Measurements from ENCODE around the gene CACNA1S. TPM values are rescaled to one million over a fixed set of nuclear protein-coding genes. Genes with fewer than 3 reads are reported as not detected.
A peak's percentile ranks its signal among the peaks of the same experiment; 100 is the strongest.

Gene CACNA1S
- polyA plus RNA-seq, 1 experiment: not detected

DNA sequence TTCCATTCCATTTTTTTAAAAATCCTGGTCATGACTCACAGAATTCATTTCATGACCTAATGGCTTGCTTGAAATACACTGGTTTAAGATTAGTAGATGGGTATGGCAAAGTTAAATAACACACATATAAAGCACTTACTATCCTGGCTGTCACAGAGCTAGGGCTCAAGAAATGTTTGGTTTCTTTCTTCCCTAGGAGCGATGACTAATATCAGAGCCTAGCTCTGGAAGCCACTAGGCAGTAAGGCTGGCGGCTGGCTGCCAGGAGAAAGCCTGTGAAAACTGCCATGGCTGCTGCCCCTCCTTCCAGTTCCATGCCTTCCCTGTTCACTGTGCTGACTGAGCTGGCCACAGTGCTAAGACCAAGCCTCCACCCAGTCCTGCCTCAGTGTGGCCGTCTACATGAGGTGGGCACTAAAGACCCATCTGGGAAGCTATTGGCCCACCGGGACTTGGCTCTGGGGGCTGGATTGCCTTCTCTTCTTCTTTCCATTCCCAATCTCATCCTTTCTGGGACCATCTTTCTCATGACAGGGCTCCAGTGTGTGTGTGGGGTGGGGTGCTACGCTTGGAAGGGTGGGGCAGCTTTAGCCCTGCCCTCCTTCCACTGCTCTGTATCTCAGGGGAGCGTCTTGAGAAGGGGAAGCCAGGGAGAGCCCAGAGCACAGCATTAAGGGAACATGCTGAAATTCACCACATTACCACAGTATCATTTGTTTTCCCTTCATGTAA is 25.5 kb upstream of the CACNA1S start:
- ChIA-PET POLR2A (interaction anchor here (0.7 to 1.4 kb wide), 2 partner anchors 16 to 836 kb away, joined by 3 to 4 read pairs; partner anchors contain the start of gene TMEM9), CTCF (interaction anchor here (2.0 to 3.1 kb wide), 3 partner anchors 12 to 166 kb away, joined by 8 to 18 read pairs (median 10); no protein-coding TSS in a partner anchor)
- Histone ChIP-seq H3K27me3 (ENCODE audit: control insufficient read depth, insufficient read depth, low read length) (no peaks in the 10 kb centered on the region), H3K27ac (ENCODE audit: low read depth, low read length) (peak overlapping the region; percentile 60), H3K4me3 (ENCODE audit: low read depth, low read length) (no peak overlapping the region), H3K9me3 (ENCODE audit: control insufficient read depth, insufficient read depth, low read length) (no peaks in the 10 kb centered on the region)
- peak; percentile 79 for DNase-seq (ENCODE audit: low read depth, low spot score)
- TF ChIP-seq, protein P1, sequence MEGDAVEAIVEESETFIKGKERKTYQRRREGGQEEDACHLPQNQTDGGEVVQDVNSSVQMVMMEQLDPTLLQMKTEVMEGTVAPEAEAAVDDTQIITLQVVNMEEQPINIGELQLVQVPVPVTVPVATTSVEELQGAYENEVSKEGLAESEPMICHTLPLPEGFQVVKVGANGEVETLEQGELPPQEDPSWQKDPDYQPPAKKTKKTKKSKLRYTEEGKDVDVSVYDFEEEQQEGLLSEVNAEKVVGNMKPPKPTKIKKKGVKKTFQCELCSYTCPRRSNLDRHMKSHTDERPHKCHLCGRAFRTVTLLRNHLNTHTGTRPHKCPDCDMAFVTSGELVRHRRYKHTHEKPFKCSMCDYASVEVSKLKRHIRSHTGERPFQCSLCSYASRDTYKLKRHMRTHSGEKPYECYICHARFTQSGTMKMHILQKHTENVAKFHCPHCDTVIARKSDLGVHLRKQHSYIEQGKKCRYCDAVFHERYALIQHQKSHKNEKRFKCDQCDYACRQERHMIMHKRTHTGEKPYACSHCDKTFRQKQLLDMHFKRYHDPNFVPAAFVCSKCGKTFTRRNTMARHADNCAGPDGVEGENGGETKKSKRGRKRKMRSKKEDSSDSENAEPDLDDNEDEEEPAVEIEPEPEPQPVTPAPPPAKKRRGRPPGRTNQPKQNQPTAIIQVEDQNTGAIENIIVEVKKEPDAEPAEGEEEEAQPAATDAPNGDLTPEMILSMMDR (IDR thresholded peaks at IDR 0.05; ENCODE audit: low read depth, low read length): no peak

DNA sequence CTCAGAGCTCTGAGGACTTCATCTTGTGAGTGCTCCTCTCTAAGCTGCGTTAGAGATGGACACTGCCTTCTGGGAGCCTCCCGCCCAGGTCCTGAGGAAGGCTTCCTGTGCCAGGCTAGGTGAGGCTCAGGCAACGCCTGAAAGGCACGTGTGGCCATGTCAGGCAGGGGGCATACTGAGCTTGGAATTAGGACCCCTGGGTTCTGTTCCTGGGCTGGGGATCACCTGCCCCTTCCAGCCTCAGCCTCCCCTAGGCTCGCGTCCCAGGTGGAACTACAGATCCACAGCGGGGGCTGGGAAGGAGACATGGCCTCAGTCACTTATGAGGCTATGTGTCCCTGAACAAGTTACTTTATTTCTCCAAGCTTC is 24.8 kb upstream of the CACNA1S start:
- Histone ChIP-seq H3K4me3 (ENCODE audit: low read depth, low read length) (no peak overlapping the region), H3K27me3 (ENCODE audit: control insufficient read depth, insufficient read depth, low read length) (no peaks in the 10 kb centered on the region), H3K27ac (ENCODE audit: low read depth, low read length) (peak overlapping the region; percentile 49), H3K9me3 (ENCODE audit: control insufficient read depth, insufficient read depth, low read length) (no peaks in the 10 kb centered on the region)
- TF ChIP-seq, protein P1 (IDR thresholded peaks at IDR 0.05; ENCODE audit: low read depth, low read length): no peak
- DNase-seq (ENCODE audit: low read depth, low spot score): no peak
- ChIA-PET POLR2A (interaction anchor here (1.4 kb wide), 1 partner anchor 17 kb away, joined by 4 read pairs; the partner anchor contains the start of gene TMEM9), CTCF (interaction anchor here (2.0 to 3.1 kb wide), 3 partner anchors 12 to 165 kb away, joined by 8 to 18 read pairs (median 10); no protein-coding TSS in a partner anchor)

DNA sequence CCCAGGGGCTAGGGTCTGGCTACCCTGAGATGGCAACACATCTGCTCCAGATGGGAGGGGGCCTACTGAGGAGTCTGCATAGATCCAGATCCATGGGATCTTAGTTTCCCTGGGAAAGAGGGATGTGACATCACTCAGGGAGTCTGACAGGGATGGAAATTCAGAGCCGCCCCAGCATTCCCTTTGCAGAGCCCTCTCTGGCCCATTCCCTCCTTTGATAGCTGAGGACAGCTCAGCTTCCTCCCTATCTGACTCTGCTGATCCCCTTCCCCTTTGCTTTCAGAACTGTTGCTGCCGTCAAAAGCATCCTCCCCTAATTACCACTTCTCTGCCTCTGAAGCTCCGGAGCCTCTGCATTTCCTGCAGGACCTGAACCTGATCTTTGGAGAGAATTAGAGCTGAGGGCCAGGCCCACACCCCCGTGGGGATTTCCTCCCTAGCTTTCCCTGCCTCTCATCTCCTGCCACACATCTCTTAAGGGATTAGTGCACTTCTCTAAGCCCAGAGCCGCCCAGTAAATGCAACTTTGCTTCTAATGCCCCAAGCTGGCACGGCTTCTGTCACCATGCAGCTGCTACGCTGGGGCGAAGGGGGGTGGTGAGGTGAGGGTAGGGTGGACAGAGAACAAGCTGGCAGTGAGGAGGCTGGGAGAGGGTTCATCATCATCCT is 24.3 kb upstream of the CACNA1S start:
- POLR2A ChIA-PET: no interaction called here
- H3K9me3 ChIP-seq (ENCODE audit: control insufficient read depth, insufficient read depth, low read length): no peaks in the 10 kb centered on the region
- no peak overlapping the region for H3K4me3 ChIP-seq (ENCODE audit: low read depth, low read length)
- DNase-seq (ENCODE audit: low read depth, low spot score): no peak
- TF ChIP-seq, protein P1 (IDR thresholded peaks at IDR 0.05; ENCODE audit: low read depth, low read length): no peak
- peak overlapping the region; percentile 49 for H3K27ac ChIP-seq (ENCODE audit: low read depth, low read length)
- H3K27me3 ChIP-seq (ENCODE audit: control insufficient read depth, insufficient read depth, low read length): no peaks in the 10 kb centered on the region
- CTCF ChIA-PET: interaction anchor here (2.0 to 3.1 kb wide), 3 partner anchors 13 to 165 kb away, joined by 8 to 18 read pairs (median 10); no protein-coding TSS in a partner anchor

DNA sequence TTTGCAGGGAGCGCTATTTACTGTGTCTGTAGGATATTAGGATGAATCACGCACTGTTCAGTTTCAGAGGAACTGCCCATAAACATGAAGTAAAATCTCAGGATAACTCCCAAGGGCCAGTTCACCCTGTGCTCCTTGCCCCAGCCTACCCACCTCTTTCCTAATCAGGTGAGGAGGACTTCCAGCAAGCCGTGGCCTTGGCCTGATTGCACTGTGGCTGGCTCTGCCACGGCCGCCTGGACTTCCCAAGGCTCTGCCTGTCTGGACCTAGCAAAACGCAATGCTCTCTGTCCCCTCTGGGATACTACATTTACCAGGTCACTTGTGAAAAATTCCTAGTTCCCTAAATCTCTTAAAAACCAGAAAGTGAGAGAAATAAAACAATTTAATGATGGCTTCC is 22.2 kb upstream of the CACNA1S start:
- ChIA-PET CTCF (no interaction called here), POLR2A (no interaction called here)
- DNase-seq (ENCODE audit: low read depth, low spot score): no peak
- Histone ChIP-seq H3K4me3 (ENCODE audit: low read depth, low read length) (no peak overlapping the region), H3K27me3 (ENCODE audit: control insufficient read depth, insufficient read depth, low read length) (no peaks in the 10 kb centered on the region), H3K9me3 (ENCODE audit: control insufficient read depth, insufficient read depth, low read length) (no peaks in the 10 kb centered on the region), H3K27ac (ENCODE audit: low read depth, low read length) (no peak overlapping the region)
- TF ChIP-seq, protein P1 (IDR thresholded peaks at IDR 0.05; ENCODE audit: low read depth, low read length): no peak

DNA sequence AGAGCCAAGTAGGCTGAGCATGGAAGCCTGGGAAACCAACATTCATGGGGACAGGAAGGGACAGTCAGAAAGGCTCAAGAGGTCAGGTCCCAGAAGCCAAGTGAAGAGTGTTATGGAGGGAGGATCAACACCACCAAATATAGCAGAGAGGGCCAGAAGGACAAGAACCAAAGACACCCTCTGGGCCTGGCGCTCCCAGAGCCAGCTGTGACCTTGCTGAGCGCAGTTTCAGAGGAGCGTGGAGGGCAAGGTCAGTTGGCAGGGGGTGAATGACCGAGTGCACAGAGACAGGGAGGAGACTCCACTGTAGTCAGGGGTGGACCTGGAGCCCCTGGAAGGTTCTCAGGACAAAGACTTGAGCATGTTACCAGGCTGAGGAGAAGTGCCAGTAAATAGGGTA is 19.2 kb upstream of the CACNA1S start:
- POLR2A ChIA-PET: no interaction called here

More for the DNA sequence above, 19.2 kb upstream of the CACNA1S start:
- no peak for DNase-seq (ENCODE audit: low read depth, low spot score)
- Histone ChIP-seq H3K9me3 (ENCODE audit: control insufficient read depth, insufficient read depth, low read length) (no peaks in the 10 kb centered on the region), H3K27ac (ENCODE audit: low read depth, low read length) (no peak overlapping the region), H3K27me3 (ENCODE audit: control insufficient read depth, insufficient read depth, low read length) (no peaks in the 10 kb centered on the region), H3K4me3 (ENCODE audit: low read depth, low read length) (no peak overlapping the region)
- TF ChIP-seq, protein P1 (IDR thresholded peaks at IDR 0.05; ENCODE audit: low read depth, low read length): no peak
- CTCF ChIA-PET: no interaction called here

All from AG04450 (cell line).